Mononuclear cell (primary cell): ENCODE data around the gene NDRG3. TPM values are rescaled to one million over a fixed set of nuclear protein-coding genes. Genes with fewer than 3 reads are reported as not detected.
"Not testable (repeated sequence)": the region's sequence is repeated elsewhere in the genome, so short reads cannot be mapped to it uniquely, and the experiment has no call there.

Experiments
- H3K27me3 ChIP-seq: 2 replicates; pipeline ENCODE4 v1.6.0; 2011; ENCODE audit warnings: low read length, control low read depth; ENCODE audit not compliant: insufficient read depth
- H3K4me1 ChIP-seq: 2 replicates; pipeline ENCODE4 v1.5.1; 2011; ENCODE audit warnings: mild to moderate bottlenecking, low read length, control low read depth; ENCODE audit not compliant: insufficient read depth
- H3K4me3 ChIP-seq: 2 replicates; pipeline ENCODE4 v1.5.1; 2011; ENCODE audit warnings: mild to moderate bottlenecking, low read length, moderate library complexity
- H3K9me3 ChIP-seq: 2 replicates; pipeline ENCODE4 v1.5.1; 2011; ENCODE audit warnings: low read depth, mild to moderate bottlenecking, control low read depth, low read length
- total RNA-seq: library from RNA; depleted of rRNA; stranded (reverse); fragments of >200 nt; gene quantifications from one replicate; pipeline ENCODE4 v1.2.3, GENCODE V29; 2012

Gene NDRG3
- total RNA-seq, 1 donor: 19.0 TPM

GRCh38 chr20:36686944-36687343 lies 58.9 kb downstream of the NDRG3 start:
- Histone ChIP-seq H3K4me1 (no peaks in the 10 kb centered on the region), H3K9me3 (no peaks in the 10 kb centered on the region), H3K27me3 (no peaks in the 10 kb centered on the region), H3K4me3 (no peak overlapping the region)

DNA sequence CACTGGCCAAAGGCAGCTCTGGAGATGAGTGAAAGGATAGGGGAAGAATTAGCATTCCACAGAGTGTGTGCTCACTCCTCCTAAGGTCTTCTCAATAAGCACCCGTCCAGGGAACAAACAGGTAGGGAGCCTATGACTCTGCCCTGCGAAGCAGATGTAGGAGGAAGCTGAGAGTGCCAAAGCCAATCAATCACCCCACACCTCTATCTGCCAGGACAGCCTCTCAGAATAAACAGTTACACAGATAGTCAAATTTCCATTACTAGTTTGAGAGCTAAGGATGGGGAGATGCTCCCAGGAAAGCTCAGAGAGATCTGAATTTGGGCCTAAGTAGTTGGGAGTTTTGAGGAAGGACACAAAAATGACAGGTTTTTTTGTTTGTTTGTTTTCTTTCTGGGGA lies 59.4 kb downstream of the NDRG3 start:
- no peak overlapping the region for H3K4me3 ChIP-seq
- no peaks in the 10 kb centered on the region for H3K27me3 ChIP-seq
- H3K9me3 ChIP-seq: no peaks in the 10 kb centered on the region
- H3K4me1 ChIP-seq: no peaks in the 10 kb centered on the region

GRCh38 chr20:36684747-36685146 lies 61.1 kb downstream of the NDRG3 start:
- Histone ChIP-seq H3K4me1 (no peaks in the 10 kb centered on the region), H3K9me3 (no peaks in the 10 kb centered on the region), H3K27me3 (no peaks in the 10 kb centered on the region), H3K4me3 (no peak overlapping the region)

DNA sequence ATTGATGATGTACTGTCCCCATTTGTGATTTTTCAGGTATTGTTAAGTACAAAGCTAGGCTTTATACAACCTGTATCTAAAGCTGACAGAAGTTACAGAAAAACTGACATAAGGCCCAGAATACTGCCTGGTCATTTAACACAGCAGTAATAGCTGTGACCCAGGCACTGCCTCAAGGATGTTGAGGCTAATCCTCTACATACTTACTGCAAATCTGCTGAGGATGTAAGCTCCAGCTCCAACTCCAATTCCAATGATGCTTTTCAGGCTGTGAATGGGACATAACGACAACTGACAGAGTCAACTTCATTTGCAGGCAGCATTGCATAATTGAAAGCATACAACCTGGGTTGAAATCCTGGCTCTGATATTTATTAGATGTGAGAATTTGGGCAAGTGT lies 63.6 kb downstream of the NDRG3 start:
- Histone ChIP-seq H3K9me3 (no peaks in the 10 kb centered on the region), H3K4me3 (no peak overlapping the region), H3K4me1 (no peaks in the 10 kb centered on the region), H3K27me3 (no peaks in the 10 kb centered on the region)

DNA sequence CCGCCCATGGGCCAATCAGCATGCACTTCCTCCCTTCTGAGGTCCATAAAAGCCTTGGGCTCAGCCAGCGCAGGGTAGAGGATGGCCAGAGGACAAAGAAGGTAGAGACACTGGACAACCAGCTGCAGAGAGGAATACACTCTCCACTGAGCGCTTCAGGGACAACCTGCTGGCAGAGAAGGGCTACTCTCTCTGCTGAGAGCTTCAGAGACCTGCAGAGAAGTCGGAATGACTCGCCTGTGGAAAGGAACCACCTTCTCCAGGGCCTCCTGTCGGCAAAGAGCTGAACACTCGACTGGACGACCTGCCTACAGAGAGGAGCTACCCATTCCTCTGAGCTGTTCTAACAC lies 68.5 kb downstream of the NDRG3 start:
- Histone ChIP-seq H3K27me3 (no peaks in the 10 kb centered on the region), H3K4me1 (no peaks in the 10 kb centered on the region), H3K4me3 (no peak overlapping the region)

DNA sequence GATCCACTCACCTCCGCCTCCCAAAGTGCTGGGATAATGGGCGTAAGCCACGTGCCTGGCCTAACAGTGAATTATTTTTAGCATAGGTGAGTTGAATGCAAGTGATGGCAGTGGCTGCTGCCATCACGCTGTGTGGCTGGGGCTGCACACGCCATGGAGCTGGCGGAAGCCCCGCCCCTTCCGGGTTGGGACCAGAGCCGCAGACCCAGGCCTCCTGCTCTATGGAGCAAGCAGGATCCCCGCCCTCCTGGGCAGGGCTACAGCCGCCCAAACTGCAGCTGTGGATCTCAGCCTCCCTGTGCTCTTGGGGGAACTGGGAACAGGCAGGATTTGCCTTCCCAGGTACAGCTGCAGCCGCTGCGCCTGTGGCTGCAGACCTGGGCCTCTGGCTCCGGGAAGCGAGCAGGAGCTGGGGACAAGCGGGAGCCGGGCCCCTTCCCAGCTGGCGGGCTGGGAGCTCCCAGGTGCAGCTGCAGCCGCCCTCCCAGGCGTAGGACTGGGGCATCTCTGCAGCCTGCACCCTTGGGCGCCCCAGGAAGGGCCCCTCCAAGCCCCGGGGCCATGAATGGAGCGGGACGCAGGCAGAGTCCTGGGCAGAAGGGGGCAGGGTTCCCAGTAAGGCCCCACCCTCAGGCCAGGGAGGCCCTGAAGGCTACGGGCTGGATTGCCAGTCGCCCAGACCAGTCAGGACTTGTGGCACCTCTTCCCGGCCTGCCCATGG lies 69.0 kb downstream of the NDRG3 start:
- H3K4me3 ChIP-seq: no peak overlapping the region
- H3K27me3 ChIP-seq: no peaks in the 10 kb centered on the region
- H3K9me3 ChIP-seq: no peaks in the 10 kb centered on the region
- H3K4me1 ChIP-seq: no peaks in the 10 kb centered on the region

More for the DNA sequence above, 68.5 kb downstream of the NDRG3 start:
- H3K9me3 ChIP-seq: no peaks in the 10 kb centered on the region

DNA sequence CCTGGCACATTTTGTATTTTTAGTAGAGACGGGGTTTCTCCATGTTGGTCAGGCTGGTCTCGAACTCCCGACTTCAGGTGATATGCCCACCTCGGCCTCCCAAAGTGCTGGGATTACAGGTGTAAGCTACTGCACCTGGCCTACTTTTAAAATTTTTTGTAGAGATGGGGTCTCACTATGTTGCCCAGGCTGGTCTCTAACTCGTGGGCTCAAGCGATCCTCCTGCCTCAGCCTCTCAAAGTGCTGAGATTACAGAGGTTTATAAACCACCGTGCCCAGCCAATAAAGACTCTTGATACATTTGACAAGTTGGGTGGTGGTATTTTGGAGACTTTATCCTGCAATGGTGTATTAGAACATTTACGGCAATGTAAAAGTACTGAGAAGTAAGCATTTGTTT lies 70.3 kb downstream of the NDRG3 start:
- not testable (repeated sequence) for H3K4me1 ChIP-seq, H3K27me3 ChIP-seq, H3K9me3 ChIP-seq, H3K4me3 ChIP-seq

- H3K27me3 ChIP-seq: no peaks in the 10 kb centered on the region
- H3K4me1 ChIP-seq: no peaks in the 10 kb centered on the region
- no peaks in the 10 kb centered on the region for H3K9me3 ChIP-seq
- no peak overlapping the region for H3K4me3 ChIP-seq
These were observed 72.9 kb downstream of the NDRG3 start for GRCh38 chr20:36672991-36673390.

GRCh38 chr20:36670665-36671357 lies 75.1 kb downstream of the NDRG3 start:
- Histone ChIP-seq H3K27me3 (no peaks in the 10 kb centered on the region), H3K4me3 (no peak overlapping the region), H3K9me3 (no peaks in the 10 kb centered on the region), H3K4me1 (no peaks in the 10 kb centered on the region)

DNA sequence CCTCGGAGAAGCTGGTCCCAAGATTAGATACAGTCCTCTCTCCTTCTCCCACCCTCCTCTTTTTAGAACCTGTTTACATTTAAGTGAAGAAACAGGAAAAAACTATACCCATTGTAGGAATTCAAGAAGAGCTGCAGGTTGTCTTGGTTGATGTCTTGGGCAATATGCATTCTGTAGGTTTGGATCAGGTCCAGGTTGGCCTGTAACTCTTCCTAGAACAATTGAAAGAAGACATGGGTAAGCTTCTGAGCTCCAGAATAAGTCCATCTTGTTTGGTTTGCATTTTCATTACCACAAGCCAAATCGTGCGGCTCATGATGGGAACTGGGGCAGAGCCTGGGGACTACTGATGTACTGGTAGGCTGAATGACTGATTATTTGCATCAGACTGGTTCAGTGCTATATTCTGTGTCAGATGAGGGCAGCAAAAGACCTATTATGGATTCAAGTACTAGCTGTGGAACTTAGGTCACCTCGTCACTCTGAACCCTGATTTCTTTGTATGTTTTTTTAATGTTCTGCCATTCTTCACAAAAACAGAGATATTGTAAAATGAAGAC lies 79.6 kb downstream of the NDRG3 start:
- no peaks in the 10 kb centered on the region for H3K9me3 ChIP-seq
- H3K27me3 ChIP-seq: no peaks in the 10 kb centered on the region
- H3K4me1 ChIP-seq: peaks cover 14% of the 10 kb centered on the region
- H3K4me3 ChIP-seq: no peak overlapping the region

- H3K4me1 ChIP-seq: peaks cover 27% of the 10 kb centered on the region
- H3K9me3 ChIP-seq: no peaks in the 10 kb centered on the region
- H3K4me3 ChIP-seq: no peak overlapping the region
- H3K27me3 ChIP-seq: no peaks in the 10 kb centered on the region
These were observed 82.9 kb downstream of the NDRG3 start for GRCh38 chr20:36663031-36663430.

DNA sequence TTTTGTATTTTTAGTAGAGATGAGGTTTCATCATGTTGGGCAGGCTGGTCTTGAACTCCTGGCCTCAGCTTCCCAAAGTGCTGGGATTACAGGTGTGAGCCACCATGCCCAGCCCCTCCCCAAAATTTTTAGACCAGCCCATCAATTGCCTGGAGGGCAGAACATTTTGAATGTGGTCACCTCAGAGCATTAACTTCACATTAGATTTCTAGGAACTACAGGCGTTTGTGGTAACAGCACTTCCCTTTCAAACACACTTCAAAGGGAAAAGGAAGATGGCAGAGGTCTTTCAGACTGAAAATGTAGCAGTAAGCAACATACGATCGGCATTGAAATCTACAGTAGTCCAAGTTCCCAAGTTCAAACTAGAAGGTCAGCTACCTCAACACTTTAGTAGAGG lies 87.6 kb downstream of the NDRG3 start:
- Histone ChIP-seq H3K4me1 (peaks cover 23% of the 10 kb centered on the region), H3K27me3 (no peaks in the 10 kb centered on the region), H3K9me3 (no peaks in the 10 kb centered on the region), H3K4me3 (no peak overlapping the region)

DNA sequence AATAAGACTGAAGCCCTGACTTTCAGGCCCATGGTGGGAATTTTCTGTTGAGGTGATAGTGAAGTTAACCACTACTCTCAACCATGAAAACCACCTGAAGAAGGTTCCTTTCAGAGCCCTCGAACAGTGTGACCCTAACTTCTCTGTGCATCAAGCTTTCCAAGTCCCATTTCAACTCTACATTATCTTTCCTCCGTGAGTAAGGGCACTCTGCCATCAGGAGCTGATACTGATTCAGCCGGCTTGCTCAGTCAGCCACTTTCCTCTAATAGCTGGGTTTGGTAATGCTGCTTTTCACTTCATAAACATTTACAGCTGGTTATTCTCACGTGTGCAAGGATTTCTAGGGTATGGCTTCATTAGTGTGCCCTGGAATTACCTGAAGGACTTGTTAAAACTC lies 89.2 kb downstream of the NDRG3 start:
- no peaks in the 10 kb centered on the region for H3K27me3 ChIP-seq
- H3K4me3 ChIP-seq: no peak overlapping the region
- H3K4me1 ChIP-seq: peaks cover 14% of the 10 kb centered on the region
- H3K9me3 ChIP-seq: no peaks in the 10 kb centered on the region

- Histone ChIP-seq H3K27me3 (no peaks in the 10 kb centered on the region), H3K4me3 (no peak overlapping the region), H3K4me1 (peaks cover 14% of the 10 kb centered on the region), H3K9me3 (no peaks in the 10 kb centered on the region)
These were observed 90.9 kb downstream of the NDRG3 start for GRCh38 chr20:36655004-36655403.

DNA sequence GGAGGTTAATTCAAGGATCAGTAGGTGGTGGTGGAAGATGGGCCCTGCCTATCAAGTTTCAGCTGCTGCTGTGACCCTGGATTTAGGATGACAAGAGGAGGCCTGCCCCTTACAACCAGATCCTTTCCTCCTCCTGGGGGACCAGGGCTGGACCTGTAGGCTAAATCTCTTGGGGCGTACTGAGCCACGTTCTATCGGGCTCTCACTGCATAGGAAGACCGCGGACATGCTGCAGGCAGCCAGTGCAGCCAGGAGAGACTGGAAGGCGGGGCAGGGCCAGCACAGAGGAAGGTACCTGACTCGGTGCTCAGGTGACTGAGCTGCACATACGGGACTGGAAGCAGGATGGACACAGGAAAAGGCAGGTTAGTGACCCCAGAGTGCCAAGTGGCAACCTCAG lies 91.4 kb downstream of the NDRG3 start:
- Histone ChIP-seq H3K4me3 (no peak overlapping the region), H3K9me3 (no peaks in the 10 kb centered on the region), H3K4me1 (peaks cover 14% of the 10 kb centered on the region), H3K27me3 (no peaks in the 10 kb centered on the region)

GRCh38 chr20:36653456-36653855 lies 92.4 kb downstream of the NDRG3 start:
- no peaks in the 10 kb centered on the region for H3K9me3 ChIP-seq
- no peak overlapping the region for H3K4me3 ChIP-seq
- no peaks in the 10 kb centered on the region for H3K27me3 ChIP-seq
- H3K4me1 ChIP-seq: peaks cover 6% of the 10 kb centered on the region
